CD4-positive, alpha-beta T cell treated with Interferon alpha-2 for 1 hour (primary cell): Measurements from ENCODE around the gene PDZD4.

Experiments
- DNase-seq, 2 donors: peaks; one replicate each; pipeline ENCODE4 v3.0.0-alpha.2; 2020 to 2022

Gene PDZD4

GRCh38 chrX:153770601-153771414 lies 59.5 kb downstream of the PDZD4 start:
- no peak for DNase-seq

- peak in 1 of 2 donors; percentile 1 for DNase-seq
Observed at GRCh38 chrX:153769865-153770600, 60.3 kb downstream of the PDZD4 start.

GRCh38 chrX:153769158-153769864 lies 61.0 kb downstream of the PDZD4 start:
- DNase-seq: peak in 1 of 2 donors; percentile 1

GRCh38 chrX:153768311-153769157 lies 61.8 kb downstream of the PDZD4 start:
- DNase-seq: no peak

GRCh38 chrX:153767674-153768055 lies 62.7 kb downstream of the PDZD4 start:
- no peak for DNase-seq

- no peak for DNase-seq
Observed at GRCh38 chrX:153766871-153767673, 63.3 kb downstream of the PDZD4 start.

- peak in 1 of 2 donors; percentile 0 for DNase-seq
Observed at GRCh38 chrX:153766098-153766817, 64.1 kb downstream of the PDZD4 start.

- no peak for DNase-seq
Observed at GRCh38 chrX:153765138-153766079, 64.9 kb downstream of the PDZD4 start.

GRCh38 chrX:153764786-153765137 lies 65.6 kb downstream of the PDZD4 start:
- peak in 1 of 2 donors; percentile 1 for DNase-seq

- peak; percentile 74 to 77 for DNase-seq
Observed at GRCh38 chrX:153763989-153764755, 66.2 kb downstream of the PDZD4 start, which contains the start of gene PLXNB3. PLXNB3 (plus strand) TSS chrX:153764249; CDS start chrX:153765536, 1,287 bp downstream.

GRCh38 chrX:153763298-153763932 lies 66.9 kb downstream of the PDZD4 start:
- peak in 1 of 2 donors; percentile 0 for DNase-seq

GRCh38 chrX:153762626-153763173 lies 67.6 kb downstream of the PDZD4 start:
- DNase-seq: no peak

GRCh38 chrX:153761863-153762262 lies 68.5 kb downstream of the PDZD4 start:
- no peak for DNase-seq

- DNase-seq: no peak
Observed at GRCh38 chrX:153755136-153755535, 75.2 kb downstream of the PDZD4 start.
